HG02943 (cell line): ENCODE measurements around the gene SVOPL.

ENCODE experiments used
- ATAC-seq: cut with Tn5 transposase; IDR thresholded peaks from one replicate; pipeline ENCODE4 v1.9.1; 2021; ENCODE audit warnings: mild to moderate bottlenecking, low read depth, moderate library complexity; ENCODE audit not compliant: unreplicated experiment

SVOPL gene

GRCh38 chr7:138610671-138611170 is 90.4 kb downstream of the SVOPL start:
- ATAC-seq: no peak

- no peak for ATAC-seq
Measured at GRCh38 chr7:138608275-138608674, 92.9 kb downstream of the SVOPL start.

GRCh38 chr7:138607216-138608126 is 93.7 kb downstream of the SVOPL start:
- ATAC-seq: no peak

GRCh38 chr7:138606236-138606635 is 94.9 kb downstream of the SVOPL start:
- no peak for ATAC-seq

DNA sequence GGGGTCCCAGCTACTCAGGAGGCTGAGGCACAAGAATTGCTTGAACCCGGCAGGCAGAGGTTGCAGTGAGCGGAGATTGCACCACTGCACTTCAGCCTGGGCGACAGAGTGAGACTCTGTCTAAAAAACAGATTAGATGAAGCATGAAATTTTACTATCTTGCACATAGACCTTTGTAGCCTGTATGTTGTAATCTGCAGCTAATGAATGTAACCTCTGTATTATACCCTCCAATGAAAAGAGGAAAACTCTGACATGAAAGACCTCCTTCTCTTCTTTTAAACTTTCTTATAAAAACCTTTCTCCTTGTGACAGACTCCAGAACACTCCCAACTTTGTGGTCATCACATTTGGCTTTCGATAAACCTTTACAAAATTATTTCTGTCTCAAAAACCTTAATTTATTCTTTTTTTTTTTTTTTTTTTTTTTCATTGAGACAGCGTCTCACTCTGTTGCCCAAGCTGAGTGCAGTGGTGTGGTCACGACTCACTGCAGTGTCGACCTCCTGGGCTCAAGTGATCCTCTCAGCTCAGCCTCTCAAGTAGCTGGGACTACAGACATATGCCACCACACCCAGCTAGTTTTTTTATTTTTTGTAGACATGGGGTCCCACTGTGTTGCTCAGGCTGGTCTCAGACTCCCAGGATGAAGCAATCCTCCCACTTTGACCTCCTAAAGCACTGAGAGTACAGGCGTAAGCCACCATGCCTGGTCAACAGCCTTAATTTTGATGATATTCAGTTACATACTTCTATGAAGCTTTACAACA is 97.4 kb downstream of the SVOPL start:
- no peak for ATAC-seq

DNA sequence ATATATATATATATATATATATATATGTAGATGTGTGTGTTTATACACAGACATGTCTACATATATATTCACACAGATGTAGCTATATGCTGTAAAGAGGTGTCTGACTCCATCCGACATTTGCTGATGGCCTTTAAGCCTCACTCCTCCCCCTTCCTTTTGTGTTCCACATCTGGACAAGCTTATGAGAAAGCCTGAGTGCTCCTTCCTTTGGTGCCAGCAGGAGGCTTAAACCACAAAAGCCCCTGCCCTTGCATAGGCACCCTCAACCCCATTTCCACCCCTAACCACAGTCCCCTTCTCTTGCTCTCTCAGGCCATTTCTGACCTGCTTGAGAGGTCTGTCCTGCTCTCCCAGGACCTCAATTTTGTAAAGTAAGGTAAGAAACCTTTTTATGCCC is 98.7 kb downstream of the SVOPL start:
- ATAC-seq: no peak

DNA sequence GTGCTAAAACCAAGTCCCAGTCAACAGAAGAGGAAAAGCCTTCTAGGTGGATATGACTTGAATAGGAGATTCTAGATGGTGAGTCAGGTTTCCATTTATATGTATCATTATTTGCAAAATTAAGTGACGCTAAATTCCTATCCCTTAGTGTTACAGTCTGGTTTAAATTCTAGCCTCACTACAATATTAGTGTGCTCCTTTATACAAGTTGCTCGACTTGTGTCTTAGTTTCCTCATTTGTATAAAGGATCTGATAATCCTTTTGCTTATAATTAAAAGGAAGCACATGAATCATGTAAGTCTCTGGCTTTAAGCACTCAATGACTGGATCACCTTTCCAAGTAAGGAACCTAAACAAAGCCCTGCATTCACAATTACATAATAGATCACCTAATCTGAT is 105.7 kb downstream of the SVOPL start:
- no peak for ATAC-seq

GRCh38 chr7:138590154-138590553 is 111.0 kb downstream of the SVOPL start:
- no peak for ATAC-seq

- no peak for ATAC-seq
Measured at GRCh38 chr7:138588986-138589385, 112.2 kb downstream of the SVOPL start.

DNA sequence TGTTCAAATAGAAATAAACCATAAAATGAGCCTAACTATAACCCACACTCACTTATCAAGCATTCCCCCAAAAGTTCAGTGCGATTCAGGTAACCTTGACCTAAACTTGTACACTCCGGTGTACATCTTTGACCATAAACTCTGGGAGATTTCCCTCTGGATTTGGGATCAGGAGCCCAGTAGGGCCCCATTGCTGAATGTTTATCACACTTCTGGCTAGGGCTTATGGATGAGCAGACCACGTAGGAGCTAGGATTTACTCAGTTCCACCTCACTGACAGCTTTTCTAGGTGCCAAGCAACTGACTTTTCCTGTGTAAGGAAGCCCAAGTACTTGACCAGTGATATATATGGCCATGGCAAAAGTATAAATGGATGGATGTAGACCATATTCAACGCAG is 113.7 kb downstream of the SVOPL start:
- no peak for ATAC-seq

DNA sequence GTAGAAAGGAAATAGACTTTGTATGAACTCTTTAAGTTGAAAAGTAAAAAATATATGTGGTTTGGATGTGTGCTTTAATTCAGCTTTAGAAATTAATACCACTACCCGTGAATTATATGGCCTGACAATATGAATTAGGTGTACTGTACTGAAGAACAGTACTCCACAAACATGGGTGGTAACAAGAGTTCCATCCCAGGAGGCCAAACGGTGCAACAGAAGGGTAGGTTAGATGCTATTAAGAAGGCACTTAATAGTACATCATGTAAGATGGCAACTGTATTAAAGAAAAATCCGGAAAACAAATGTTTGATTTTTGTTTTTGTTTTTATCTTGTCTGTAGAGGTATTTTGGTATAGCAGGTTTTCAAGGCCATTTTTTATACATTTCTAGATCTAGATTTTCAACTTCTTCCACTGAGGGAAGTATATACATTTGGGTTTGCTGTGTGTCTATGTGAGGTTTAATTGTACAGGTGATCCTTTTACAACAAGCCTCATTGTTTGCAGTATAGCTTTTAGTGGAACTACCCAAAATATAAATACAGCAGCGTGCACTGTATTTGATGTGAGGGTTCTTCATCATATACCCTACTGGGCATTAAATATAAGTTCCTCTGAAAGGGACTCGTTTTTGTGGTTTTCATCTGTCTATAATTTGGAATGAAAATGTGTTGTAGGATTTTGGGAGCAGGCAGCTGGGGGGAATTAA is 115.7 kb downstream of the SVOPL start:
- no peak for ATAC-seq

DNA sequence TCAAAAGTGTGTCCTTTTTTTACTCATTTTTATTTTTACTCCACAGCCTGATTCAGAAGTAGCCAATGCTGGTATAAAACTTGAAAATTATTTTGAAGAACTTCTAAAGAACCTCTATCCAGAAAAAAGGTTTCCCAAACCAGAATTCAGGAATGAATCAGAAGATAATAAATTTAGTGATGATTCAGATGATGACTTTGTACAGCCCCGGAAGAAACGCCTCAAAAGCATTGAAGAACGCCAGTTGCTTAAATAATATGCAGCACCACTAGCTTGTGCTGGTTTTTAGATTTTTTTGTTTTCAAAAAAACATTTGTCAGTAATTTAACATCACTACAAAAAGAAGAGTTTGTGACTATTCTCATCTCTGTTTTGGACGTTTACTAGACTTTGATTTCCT is 116.5 kb downstream of the SVOPL start:
- ATAC-seq: no peak

DNA sequence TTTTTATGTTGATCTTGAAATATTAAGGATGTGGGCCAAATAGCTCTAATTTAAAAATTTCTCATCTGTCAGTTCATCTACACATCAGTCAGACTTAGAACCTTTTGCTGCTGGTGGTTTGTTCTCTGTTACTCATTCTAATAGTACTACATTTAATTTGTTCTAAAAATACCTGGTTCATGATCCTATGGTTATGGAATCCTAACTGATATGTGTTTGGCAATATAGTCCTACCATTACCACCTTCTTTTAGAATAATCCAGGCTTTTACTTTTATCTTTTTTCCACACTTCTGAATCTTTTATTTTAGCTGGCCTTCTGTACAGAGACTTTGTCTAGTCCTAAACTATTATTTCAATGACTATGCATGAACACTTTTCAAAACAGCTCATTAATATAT is 116.9 kb downstream of the SVOPL start:
- ATAC-seq: no peak

DNA sequence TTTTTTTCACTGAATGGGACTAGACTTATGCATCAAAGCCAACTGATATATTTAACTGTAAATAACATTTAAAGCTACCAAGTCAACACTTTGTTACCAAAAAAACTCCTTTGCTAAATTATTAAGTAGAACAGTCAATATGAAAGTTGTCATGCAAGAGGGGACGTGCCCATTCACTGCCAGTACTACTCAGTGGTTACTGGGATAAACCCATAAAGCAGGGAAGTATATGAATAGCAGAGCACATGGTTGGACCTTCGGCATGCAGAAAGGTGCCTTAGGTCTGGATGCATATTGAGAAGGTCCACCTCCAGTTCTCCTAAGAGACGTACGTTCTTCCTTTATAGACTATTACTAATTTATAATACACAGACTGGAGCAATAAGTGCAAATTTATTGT is 120.1 kb downstream of the SVOPL start:
- no peak for ATAC-seq

- no peak for ATAC-seq
Measured at GRCh38 chr7:138579671-138580070, 121.5 kb downstream of the SVOPL start.

- ATAC-seq: no peak
Measured at GRCh38 chr7:138579136-138579535, 122.0 kb downstream of the SVOPL start.

GRCh38 chr7:138575897-138576428 is 125.2 kb downstream of the SVOPL start:
- ATAC-seq: no peak

DNA sequence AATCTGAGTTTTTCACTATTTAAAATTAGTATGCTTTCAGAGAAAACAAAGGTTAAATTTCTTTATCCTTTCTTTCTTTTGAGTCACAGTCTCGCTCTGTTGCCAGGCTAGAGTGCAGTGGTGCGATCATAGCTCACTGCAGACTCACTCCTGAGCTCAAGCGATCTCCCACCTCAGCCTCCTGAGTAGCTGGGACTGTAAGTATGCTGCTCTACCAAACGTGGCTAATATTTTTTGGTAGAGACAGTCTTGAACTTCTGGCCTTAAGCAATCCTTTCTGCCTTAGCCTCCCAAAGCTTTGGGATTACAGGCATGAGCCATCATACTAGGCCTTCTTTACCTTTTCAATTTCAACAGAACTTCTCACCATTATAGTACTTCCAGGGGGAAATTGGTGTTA is 127.4 kb downstream of the SVOPL start:
- ATAC-seq: no peak

DNA sequence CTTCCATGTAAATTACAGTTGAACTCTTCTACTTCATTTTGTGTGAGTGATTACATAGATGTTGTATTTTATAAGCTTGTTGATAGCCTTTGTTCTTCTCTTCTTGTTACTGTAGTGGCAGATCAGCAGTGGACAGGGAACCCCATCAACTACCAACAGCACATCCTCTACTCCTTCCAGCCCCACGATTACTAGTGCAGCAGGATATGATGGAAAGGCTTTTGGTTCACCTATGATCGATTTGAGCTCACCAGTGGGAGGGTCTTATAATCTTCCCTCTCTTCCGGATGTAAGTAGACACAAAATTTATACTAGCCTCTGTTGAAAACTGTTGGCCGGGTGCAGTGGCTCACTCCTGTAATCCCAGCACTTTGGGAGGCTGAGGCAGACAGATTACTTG is 130.4 kb downstream of the SVOPL start:
- ATAC-seq: no peak

DNA sequence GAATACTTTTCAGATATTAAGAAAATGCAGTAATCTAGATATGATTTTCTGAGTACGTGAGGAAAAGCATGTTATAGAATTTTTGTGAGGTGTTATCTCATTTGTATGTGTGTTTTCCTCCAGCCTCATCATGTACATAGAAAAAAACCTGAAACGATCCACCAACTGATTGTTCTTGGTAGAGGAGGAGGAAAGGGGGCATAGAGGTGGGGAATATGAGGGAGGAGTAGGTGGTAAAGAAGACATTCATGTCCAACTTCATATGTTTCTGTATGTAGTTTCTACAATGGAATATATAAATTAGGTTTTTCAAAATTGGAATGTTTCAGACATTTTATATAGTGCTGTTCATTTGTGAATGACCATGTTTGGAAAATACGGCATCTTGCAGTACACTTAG is 131.7 kb downstream of the SVOPL start:
- no peak for ATAC-seq

DNA sequence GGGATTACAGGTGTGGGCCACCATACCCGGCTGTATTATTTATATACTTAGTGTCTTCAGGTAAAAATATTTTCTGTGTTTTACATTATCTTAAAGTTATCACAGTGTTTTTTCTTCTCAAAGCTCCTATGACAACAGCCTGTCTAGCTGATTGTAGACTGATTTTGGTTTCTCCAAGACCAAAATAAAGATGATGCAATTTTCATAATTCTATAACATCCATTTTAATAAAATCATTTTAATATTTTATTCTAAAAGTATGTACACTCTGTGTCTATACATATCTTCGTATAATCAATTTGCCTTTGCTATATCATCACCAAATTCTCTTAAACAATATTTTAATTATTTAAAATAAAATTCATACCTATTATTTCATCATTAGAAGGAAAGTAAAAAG is 132.5 kb downstream of the SVOPL start:
- no peak for ATAC-seq
